BJ (cell line): ENCODE data around the gene SOX12. TPM values are rescaled to one million over a fixed set of nuclear protein-coding genes. Genes with fewer than 3 reads are reported as not detected.

Source experiments
- CTCF ChIA-PET: fragments of 350-600 bp; formaldehyde crosslinking; extraction: SDS; loops from one replicate; lab custom pipeline; 2021; ENCODE audit warnings: antibody characterized with exemption, inconsistent platforms; lab: Yijun Ruan, JAX
- POLR2A ChIA-PET: fragments of 300-600 bp; sonication (Branson Sonifier 250); formaldehyde crosslinking; extraction: SDS; loops from one replicate; lab custom pipeline; 2021; ENCODE audit warnings: antibody characterized with exemption; lab: Charles Lee
- DNase-seq: peaks from one replicate; pipeline ENCODE4 v3.0.0-alpha.2; 2011; ENCODE audit warnings: low read depth
- H3K27me3 ChIP-seq: 2 replicates; pipeline ENCODE4 v1.6.0; 2011; ENCODE audit warnings: low read length; ENCODE audit not compliant: control insufficient read depth, insufficient read depth
- H3K36me3 ChIP-seq: 2 replicates; pipeline ENCODE4 v1.5.1; 2011; ENCODE audit warnings: low read length; ENCODE audit not compliant: control insufficient read depth, insufficient read depth
- H3K4me3 ChIP-seq: 2 replicates; pipeline ENCODE4 v1.5.1; 2011; ENCODE audit warnings: low read depth, mild to moderate bottlenecking, control low read depth, low read length
- CTCF ChIP-seq: IDR thresholded peaks from 2 replicates; pipeline ENCODE4 v1.5.1; 2011; ENCODE audit warnings: low read depth, mild to moderate bottlenecking, control low read depth, inconsistent platforms, low read length, moderate library complexity; ENCODE audit not compliant: insufficient read depth
- polyA plus RNA-seq: library from polyadenylated mRNA; depleted of rRNA; stranded (reverse); fragments of >200 nt; gene quantifications from 2 replicates; pipeline ENCODE4 v1.2.3, GENCODE V29; 2011

The SOX12 gene
- polyA plus RNA-seq, 1 experiment, result 3.6 TPM

GRCh38 chr20:278181-278580, 47.2 kb upstream of the SOX12 start:
- Histone ChIP-seq H3K27me3 (no peaks in the 10 kb centered on the region), H3K36me3 (peaks cover 2% of the 10 kb centered on the region; the same call in 1 of the 2 replicates), H3K4me3 (no peak overlapping the region)
- ChIA-PET CTCF (interaction anchor here (1.2 to 1.6 kb wide), 3 partner anchors 10 to 52 kb away, joined by 4 to 5 read pairs (median 4); no protein-coding TSS in a partner anchor), POLR2A (no interaction called here)
- TF ChIP-seq CTCF, result no peak
- DNase-seq, result no peak

GRCh38 chr20:278607-279571, 46.5 kb upstream of the SOX12 start:
- TF ChIP-seq CTCF, result 0 out of 2 replicates have a peak, but pooled peaks have one; percentile 9
- no peak for DNase-seq
- Histone ChIP-seq H3K36me3 (peaks cover 2% of the 10 kb centered on the region; the same call in 1 of the 2 replicates), H3K27me3 (no peaks in the 10 kb centered on the region), H3K4me3 (no peak overlapping the region)
- CTCF ChIA-PET, result interaction anchor here (1.2 kb wide), 1 partner anchor 10 kb away, joined by 5 read pairs; no protein-coding TSS in a partner anchor
- POLR2A ChIA-PET, result no interaction called here

GRCh38 chr20:284172-284571, 41.2 kb upstream of the SOX12 start:
- Histone ChIP-seq H3K4me3 (no peak overlapping the region), H3K36me3 (no peaks in the 10 kb centered on the region), H3K27me3 (no peaks in the 10 kb centered on the region)
- no peak for DNase-seq
- POLR2A ChIA-PET, result no interaction called here
- CTCF ChIA-PET, result interaction anchor here (1.5 to 5.1 kb wide), 2 partner anchors 15 to 17 kb away, joined by 4 to 17 read pairs; no protein-coding TSS in a partner anchor
- no peak for TF ChIP-seq CTCF

- H3K36me3 ChIP-seq, result no peaks in the 10 kb centered on the region
- no peaks in the 10 kb centered on the region for H3K27me3 ChIP-seq
- POLR2A ChIA-PET, result no interaction called here
- CTCF ChIA-PET, result interaction anchor here (1.5 kb wide), 1 partner anchor 44 kb away, joined by 4 read pairs; no protein-coding TSS in a partner anchor
- no peak for DNase-seq
- no peak overlapping the region for H3K4me3 ChIP-seq
- no peak for TF ChIP-seq CTCF
Measured at GRCh38 chr20:286508-286907, 38.8 kb upstream of the SOX12 start.
